Measurements from ENCODE around the gene DPP6. TPM values are rescaled to one million over a fixed set of nuclear protein-coding genes. Genes with fewer than 3 reads are reported as not detected.

DPP6 gene
- total RNA-seq, 1 experiment from 2014 or later = not detected

DNA sequence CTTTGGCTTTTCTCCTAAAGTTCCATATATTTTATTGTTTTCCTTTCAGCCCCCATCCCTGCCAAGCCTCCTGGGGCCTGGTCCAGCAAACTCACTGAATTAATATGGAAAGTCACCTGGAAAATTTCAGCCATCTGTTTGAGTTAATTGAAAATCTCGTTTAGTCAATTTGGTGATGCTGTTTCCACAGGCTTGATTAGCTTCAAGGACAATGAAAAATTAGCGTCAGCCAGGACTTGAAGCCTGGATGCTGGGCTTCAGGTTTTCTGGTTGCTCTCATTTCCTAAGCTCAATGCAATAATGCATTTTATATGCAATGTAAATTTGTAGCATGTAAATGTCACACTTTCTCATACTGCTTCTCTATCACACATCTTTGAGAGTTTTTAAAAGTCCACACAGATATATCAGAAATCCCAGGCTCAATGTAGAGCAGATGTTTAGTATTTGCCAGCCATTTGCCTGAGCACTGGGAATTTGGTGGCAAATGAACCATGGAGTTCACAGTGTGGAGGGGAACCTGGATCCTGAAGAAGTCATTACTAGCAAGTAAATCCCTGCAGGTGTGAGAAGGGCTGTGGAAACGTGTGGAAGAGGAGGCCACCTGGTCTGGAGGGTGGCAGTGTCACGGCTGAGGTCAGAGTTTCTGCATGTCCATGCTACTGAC lies 722.2 kb downstream of the DPP6 start:
- POLR2A ChIA-PET (ENCODE audit: low non-redundant PET) = no interaction called here
- Histone ChIP-seq H3K36me3 (ENCODE audit: insufficient read depth, low read length, poor library complexity, severe bottlenecking) (no peaks in the 10 kb centered on the region), H3K4me3 (ENCODE audit: low read depth, low read length, poor library complexity, severe bottlenecking) (no peak overlapping the region), H3K4me1 (ENCODE audit: insufficient read depth, low read length, poor library complexity, severe bottlenecking) (no peaks in the 10 kb centered on the region), H3K27ac (ENCODE audit: low read depth, low read length, poor library complexity, severe bottlenecking) (no peak overlapping the region), H3K9me3 (ENCODE audit: low read depth, low read length, poor library complexity, severe bottlenecking) (no peaks in the 10 kb centered on the region), H3K27me3 (replicated peaks; ENCODE audit: insufficient read depth, low read depth, low read length, poor library complexity) (no peaks in the 10 kb centered on the region)
- DNase-seq (ENCODE audit: low spot score) = no peak
- CTCF ChIA-PET = no interaction called here
- intact Hi-C loops (cut with micrococcal nuclease; ENCODE audit: unreplicated experiment) = no loop called here
- no TSS peak for BruUV-seq (replicated peaks)
- TF ChIP-seq EZH2 (IDR thresholded peaks at IDR 0.05; ENCODE audit: borderline replicate concordance, low read depth, low read length, poor library complexity, severe bottlenecking) = no peak
- TF ChIP-seq, protein P1, sequence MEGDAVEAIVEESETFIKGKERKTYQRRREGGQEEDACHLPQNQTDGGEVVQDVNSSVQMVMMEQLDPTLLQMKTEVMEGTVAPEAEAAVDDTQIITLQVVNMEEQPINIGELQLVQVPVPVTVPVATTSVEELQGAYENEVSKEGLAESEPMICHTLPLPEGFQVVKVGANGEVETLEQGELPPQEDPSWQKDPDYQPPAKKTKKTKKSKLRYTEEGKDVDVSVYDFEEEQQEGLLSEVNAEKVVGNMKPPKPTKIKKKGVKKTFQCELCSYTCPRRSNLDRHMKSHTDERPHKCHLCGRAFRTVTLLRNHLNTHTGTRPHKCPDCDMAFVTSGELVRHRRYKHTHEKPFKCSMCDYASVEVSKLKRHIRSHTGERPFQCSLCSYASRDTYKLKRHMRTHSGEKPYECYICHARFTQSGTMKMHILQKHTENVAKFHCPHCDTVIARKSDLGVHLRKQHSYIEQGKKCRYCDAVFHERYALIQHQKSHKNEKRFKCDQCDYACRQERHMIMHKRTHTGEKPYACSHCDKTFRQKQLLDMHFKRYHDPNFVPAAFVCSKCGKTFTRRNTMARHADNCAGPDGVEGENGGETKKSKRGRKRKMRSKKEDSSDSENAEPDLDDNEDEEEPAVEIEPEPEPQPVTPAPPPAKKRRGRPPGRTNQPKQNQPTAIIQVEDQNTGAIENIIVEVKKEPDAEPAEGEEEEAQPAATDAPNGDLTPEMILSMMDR (conservative IDR thresholded peaks at IDR 0.05; ENCODE audit: low read depth, low read length) = no peak

DNA sequence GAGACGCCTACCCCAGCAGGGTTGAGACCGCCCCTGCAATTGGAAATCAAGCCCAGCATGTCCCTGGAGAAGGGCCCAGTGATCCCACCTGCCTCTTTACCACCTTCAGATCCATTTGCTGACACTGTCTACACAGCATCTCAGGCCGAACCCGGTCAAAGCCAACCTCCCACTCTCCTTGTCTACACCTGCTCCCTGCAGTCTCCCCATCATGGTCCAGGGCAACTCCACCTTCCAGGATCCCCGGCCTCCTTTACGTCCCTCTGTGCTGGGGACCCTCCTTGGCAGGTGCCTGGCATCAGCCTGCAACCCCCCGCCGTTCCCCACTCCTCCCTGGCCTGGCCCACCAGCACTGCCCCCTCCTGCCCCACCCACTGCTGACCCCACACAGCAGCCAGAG lies 723.5 kb downstream of the DPP6 start:
- TF ChIP-seq, protein P1 (conservative IDR thresholded peaks at IDR 0.05; ENCODE audit: low read depth, low read length) = no peak
- TF ChIP-seq EZH2 (IDR thresholded peaks at IDR 0.05; ENCODE audit: borderline replicate concordance, low read depth, low read length, poor library complexity, severe bottlenecking) = no peak
- no peaks in the 10 kb centered on the region for H3K36me3 ChIP-seq (ENCODE audit: insufficient read depth, low read length, poor library complexity, severe bottlenecking)
- no TSS peak for BruUV-seq (replicated peaks)
- H3K4me1 ChIP-seq (ENCODE audit: insufficient read depth, low read length, poor library complexity, severe bottlenecking) = no peaks in the 10 kb centered on the region
- no peak for DNase-seq (ENCODE audit: low spot score)
- ChIA-PET POLR2A (ENCODE audit: low non-redundant PET) (no interaction called here), CTCF (no interaction called here)
- H3K27me3 ChIP-seq (replicated peaks; ENCODE audit: insufficient read depth, low read depth, low read length, poor library complexity) = no peaks in the 10 kb centered on the region
- H3K9me3 ChIP-seq (ENCODE audit: low read depth, low read length, poor library complexity, severe bottlenecking) = no peaks in the 10 kb centered on the region
- no peak overlapping the region for H3K4me3 ChIP-seq (ENCODE audit: low read depth, low read length, poor library complexity, severe bottlenecking)
- intact Hi-C loops (cut with micrococcal nuclease; ENCODE audit: unreplicated experiment) = no loop called here
- no peak overlapping the region for H3K27ac ChIP-seq (ENCODE audit: low read depth, low read length, poor library complexity, severe bottlenecking)

- CTCF ChIA-PET = no interaction called here
- POLR2A ChIA-PET (ENCODE audit: low non-redundant PET) = no interaction called here
- DNase-seq (ENCODE audit: low spot score) = no peak
- no peaks in the 10 kb centered on the region for H3K9me3 ChIP-seq (ENCODE audit: low read depth, low read length, poor library complexity, severe bottlenecking)
- H3K36me3 ChIP-seq (ENCODE audit: insufficient read depth, low read length, poor library complexity, severe bottlenecking) = no peaks in the 10 kb centered on the region
- no peak overlapping the region for H3K4me3 ChIP-seq (ENCODE audit: low read depth, low read length, poor library complexity, severe bottlenecking)
- H3K4me1 ChIP-seq (ENCODE audit: insufficient read depth, low read length, poor library complexity, severe bottlenecking) = no peaks in the 10 kb centered on the region
- H3K27me3 ChIP-seq (replicated peaks; ENCODE audit: insufficient read depth, low read depth, low read length, poor library complexity) = no peaks in the 10 kb centered on the region
- no peak overlapping the region for H3K27ac ChIP-seq (ENCODE audit: low read depth, low read length, poor library complexity, severe bottlenecking)
- intact Hi-C loops (cut with micrococcal nuclease; ENCODE audit: unreplicated experiment) = no loop called here
- no TSS peak for BruUV-seq (replicated peaks)
- TF ChIP-seq, protein P1 (conservative IDR thresholded peaks at IDR 0.05; ENCODE audit: low read depth, low read length) = no peak
- no peak for TF ChIP-seq EZH2 (IDR thresholded peaks at IDR 0.05; ENCODE audit: borderline replicate concordance, low read depth, low read length, poor library complexity, severe bottlenecking)
Observed at GRCh38 chr7:154776350-154776749, 724.2 kb downstream of the DPP6 start.

Data from A673 (cell line).